DMS 273 (cell line): ENCODE data around the gene PLXDC1.

Experiments
- DNase-seq: peaks from one replicate; lab custom pipeline; 2025; ENCODE audit not compliant: unreplicated experiment; lab: John Stamatoyannopoulos, UW

PLXDC1 gene

DNA sequence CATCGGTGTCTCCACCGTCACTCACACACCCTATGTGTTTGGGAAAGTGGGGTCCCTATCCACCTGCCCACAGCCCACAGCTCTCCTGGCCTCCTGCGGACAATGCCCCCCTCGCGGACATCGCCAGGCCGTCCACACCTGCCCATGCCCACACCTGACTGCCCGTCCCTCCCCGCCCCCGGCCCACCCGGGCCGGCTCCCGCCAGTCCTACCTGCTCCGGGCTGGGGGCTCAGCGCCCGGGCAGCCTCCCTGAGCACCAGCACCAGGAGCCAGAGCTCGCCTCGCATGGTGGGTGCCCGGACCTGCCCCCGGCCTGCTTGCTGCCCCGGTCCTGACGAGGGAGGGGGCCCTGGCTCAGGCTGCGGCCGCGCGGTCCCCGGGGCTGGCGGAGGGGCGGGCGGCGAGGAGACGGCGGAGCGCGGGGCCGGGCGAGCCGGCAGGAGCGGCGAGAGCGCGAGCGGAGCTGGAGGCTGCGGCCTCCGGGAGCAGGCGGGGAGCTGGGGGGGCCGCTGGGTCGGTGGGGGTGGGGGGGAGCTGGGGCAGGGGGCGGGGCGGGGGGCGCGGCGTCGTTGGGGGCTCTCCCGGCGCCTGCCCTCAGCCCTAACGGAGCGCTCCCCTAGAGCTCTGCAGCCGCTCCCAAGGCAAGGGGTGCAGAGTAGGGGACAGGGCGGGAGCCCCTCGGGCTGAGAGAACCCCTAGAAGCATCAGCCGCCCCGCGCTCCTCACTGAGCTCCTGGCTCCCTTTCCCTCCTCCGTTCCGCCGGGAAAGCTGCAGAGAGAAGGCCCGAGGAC lies at the start of gene PLXDC1:
Gene PLXDC1 (minus strand): TSS at position 488 of the 793 bp plus-strand sequence. CDS start 200 bp downstream, at position 288.
- peak; percentile 46 for DNase-seq

DNA sequence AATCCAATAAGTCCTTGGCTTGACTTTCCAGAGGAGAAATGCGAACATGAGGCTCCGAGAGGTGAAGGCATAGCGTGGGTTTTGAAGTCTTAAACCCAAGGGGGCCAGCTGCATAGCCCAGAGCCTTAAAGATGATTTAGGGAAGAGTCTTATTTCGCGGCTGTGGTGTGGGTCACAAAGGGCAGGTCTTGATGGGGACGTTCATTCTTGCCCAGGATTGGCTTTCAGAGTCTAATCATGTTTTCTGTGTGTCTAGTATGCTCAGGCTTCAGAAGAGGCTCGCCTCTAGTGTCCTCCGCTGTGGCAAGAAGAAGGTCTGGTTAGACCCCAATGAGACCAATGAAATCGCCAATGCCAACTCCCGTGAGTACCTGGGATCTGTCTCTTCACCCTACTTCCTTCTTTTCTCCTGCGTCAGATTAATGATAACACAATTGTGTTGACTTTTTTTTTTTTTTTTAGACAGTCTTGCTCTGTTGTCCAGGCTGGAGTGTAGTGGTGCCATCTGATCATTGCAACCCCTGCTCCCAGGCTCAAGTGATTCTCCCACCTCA lies 49.6 kb upstream of the PLXDC1 start:
- no peak for DNase-seq

DNA sequence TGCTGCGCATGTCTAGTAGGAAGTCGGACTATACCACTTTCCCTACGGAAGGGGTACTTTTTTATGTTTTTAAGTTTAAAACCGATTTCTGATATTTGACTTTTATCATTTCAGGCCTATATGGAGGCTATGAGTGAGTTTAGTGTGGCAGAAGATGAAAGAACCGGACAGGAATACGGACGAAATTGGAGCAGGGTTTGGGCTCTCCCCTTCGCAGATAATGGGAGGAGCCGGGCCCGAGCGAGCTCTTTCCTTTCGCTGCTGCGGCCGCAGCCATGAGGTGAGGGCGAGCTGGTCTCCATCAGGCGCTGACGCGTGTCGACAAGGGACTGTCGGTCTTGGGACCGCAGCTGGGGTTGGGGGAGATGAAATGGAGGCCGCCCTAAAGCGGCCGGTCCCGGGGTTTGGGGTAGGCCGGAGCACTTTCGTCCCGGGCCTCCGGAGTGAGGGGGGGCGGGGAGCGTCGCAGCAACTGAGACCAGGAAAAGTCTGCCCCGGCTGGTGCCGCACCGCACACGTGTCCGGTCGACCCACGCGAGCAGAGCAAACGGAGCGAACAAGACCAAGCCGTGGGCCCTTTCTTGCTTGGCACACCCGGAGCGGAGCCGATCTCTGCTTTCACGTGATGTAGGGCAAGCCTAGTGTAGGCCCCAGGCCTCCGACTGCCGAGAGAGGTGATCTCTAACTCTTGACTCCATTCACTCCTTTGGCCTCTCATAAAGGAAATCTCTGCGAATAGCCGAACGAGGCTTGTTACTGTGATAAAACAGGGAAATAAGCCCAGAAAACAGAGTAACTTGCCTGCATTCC lies 48.8 kb upstream of the PLXDC1 start, which contains the start of gene RPL19:
Gene RPL19 (plus strand): TSS at position 214 of the 810 bp plus-strand sequence. CDS start 62 bp downstream, at position 276.
- peak; percentile 94 for DNase-seq

DNA sequence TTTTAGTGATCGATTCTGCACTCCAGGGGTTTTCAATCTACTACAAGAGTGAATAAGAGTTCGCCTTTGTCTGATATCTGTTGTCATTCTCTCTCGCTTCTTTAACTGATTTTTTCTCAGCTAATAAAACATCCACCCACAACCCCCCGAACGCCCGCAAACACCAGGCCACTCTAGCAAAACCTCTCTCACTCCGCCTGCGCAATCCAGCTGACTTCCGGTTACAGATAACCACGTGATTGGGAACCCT lies 48.3 kb upstream of the PLXDC1 start:
- DNase-seq: peak; percentile 97

DNA sequence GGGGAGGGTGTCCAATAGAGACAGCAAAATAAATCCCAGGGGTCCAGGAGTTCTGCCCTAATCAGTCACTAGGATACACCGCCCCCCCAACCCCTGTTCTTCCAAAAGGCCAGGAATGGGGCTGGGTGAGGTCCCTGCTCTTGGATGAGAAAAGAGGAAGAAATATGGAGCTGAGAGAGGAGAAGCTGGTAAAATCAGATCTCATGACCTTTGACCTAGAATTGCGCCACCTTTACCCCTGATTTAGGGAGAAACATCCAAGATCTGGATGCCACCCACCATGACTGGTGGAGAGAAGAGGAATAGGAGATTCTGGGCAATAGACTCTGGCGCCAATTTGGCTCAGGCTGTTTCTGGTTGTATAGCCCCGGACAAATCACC lies 46.7 kb upstream of the PLXDC1 start:
- no peak for DNase-seq

DNA sequence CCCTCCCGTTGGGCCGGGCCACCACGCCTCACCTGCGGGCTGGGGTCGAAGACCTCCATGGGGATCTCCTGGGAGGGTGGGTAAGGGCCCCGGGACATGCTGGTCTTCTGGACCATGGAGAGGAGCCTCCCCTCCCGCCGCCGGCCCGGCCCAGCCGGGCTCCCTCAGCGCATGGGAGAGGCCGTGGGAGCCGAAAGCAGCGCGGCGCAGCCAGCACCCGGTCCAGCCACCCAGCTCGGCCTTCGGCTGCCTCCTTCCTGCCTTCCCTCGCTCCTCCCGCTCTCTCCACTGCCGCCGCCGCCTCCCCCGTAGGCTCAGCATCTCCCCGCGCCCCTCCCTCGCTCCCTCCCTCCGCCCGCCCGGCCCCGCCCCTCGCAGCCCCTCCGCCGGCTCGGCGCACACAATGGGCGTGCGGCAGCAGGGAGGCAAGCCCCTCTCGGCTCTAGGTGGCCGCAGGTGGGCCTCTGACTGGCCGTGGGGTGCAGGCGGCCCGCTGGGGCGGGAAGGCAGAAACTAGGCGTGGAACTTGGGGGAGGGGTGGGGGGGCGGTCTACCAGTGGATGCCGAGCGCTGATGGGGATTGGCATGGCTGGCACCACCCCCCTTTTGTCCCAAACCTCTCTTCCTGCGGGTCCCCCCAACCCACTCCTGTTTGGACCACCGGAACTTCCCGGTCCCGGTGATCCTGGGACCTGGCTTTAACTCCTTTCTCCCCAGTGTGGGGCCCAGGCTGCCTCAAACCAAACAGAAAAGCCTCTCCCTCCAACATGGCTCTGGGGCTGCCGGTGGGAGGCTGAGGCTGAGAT lies 46.1 kb upstream of the PLXDC1 start, which contains the start of gene CACNB1:
Gene CACNB1 (minus strand): TSS at position 290 of the 806 bp plus-strand sequence. CDS start 174 bp downstream, at position 116.
- peak; percentile 89 for DNase-seq

DNA sequence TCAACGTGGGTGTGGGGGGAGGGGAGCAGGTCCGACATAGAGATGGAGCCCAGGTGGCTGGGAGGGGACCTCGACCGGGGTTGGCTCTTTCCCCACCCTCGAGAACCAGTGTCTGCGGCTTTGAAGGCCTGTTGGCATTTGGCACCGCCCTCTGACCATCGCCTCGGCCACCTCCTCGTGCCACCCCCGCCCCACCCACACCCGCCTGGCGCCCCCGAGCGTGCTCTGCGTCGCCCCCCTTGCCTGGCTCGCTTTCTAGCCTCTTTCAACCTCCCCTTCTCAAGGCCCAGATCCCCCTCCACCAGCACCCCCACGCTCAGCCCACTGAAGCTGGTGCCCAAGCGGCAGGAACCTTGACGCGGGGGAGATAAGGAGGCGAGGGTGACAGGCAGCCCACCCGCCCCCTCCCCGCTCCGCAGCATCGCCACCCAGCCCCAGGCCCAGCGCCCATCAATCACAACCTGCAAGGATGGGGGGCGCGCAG lies 45.4 kb upstream of the PLXDC1 start:
- peak; percentile 65 for DNase-seq

DNA sequence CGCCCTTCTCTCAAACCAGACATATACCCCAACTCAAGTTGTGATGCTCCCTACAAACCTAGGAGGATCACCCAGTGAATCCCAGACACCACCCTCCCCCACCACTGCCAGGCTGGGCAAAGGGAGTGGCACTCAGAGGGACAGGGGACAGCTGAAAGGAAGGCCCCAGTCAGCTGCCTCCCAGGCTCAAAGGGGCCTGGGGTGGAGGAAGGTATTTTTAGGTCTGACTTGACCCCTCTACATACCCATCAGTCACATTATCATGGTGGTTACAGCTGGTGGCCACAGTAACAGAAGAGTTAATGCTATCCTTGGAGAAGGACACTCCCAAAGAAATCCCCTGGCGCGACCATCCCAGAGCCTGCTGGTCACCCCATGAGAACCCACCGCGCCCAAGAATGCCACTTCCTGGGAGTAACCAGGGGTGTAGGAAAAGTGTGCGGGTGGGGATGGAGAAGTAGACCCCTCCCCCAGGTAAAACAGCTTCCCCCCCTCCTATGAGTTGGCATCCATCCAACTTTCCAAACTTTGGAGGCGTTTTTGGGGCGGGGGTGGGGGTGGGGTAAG lies 44.9 kb upstream of the PLXDC1 start:
- DNase-seq: no peak

DNA sequence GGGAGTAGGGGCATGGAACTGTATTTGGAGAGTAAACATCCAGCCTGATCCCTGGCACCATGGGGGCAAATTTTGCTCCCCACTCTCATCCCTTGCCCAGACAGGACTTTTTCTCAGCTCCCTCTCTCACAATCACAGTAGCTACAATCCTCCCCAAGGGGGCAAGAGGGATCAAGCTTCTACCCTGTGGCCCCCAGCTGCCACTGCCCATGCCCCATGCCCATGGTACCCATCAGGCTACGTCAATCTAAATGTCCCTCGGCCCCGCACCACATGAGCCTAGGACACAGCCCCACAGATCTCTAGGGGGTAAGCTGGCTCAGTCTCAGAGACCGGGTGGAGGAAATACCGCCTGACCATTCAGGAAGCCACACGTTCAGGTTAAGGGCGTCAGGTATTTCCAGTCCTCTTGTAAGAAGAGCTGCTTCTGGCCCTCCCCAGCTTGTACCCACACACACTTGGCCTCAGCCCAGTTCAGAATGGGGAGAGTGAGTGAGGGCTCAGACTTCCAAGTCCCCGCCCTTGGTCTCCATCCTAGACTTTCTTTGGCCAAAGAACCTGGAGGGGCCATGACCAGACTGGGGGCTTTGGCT lies 44.2 kb upstream of the PLXDC1 start:
- no peak for DNase-seq

DNA sequence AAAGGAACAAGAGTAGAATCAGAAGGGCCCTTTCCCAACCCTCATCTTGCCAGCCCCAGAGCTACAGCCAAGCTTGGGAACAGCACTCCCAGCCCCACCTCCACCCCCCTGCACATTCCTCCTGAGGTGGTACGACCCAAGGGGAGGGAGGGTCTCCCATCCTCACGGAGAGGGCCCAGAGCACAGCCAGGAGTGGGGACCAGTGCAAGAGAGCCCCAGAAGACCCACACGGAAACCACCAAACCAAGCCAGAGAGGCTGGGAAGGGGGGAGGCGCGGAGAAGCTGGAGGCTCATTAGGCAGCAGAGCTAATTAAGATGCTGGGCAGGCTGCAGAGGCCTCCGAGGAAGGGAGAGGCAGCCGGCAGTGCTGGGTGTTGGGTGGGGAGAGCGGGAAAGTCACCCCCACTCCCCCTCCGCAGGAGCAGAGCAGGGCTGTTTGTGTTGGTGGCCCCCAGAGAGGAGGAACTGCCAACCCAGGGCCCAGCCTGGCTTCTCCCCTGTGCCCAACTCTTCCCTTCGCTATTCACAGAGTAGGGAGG lies 43.6 kb upstream of the PLXDC1 start:
- DNase-seq: no peak

DNA sequence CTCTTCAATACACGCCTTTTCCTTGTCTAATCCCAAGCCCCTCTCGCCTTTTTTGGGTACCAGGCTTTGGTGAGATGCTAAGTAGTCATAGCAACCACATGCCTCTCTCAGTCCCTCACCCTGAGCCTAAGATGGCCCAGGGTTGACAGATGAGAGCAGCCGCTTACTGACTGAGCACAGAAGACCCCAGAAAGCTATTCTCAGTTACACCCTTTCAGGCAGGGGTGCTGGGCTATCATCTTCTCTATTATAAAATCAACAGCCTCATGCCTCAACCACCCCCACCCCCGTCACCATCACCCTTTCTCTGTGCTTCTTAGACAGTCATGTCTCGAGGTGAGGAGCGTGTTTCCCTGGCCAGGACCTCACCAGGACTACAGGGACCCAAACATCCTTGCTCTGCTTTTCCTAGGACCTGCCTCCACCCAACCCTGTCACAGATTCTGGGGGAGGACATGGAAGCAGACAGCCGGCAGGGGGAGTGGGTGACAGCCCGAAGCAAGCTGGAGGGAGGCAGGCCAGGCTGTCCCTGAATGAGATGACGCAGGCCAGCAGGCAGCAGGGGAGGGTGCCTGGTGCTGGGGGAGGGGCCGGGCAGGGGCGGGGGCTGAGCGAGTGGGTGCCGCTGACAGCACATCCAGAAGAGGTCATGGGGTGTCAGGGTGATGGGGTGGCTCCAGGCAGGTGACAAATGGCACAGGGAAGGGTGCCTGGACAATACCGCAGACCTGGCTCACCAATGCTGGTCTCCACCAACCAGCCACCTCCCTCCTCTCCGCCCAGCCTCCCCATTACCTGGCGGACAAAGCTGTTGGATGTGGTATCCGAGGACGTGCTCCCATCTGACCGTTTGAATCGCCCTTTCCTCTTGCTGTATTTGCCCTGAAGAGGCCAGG lies 42.9 kb upstream of the PLXDC1 start:
- peak; percentile 73 for DNase-seq

DNA sequence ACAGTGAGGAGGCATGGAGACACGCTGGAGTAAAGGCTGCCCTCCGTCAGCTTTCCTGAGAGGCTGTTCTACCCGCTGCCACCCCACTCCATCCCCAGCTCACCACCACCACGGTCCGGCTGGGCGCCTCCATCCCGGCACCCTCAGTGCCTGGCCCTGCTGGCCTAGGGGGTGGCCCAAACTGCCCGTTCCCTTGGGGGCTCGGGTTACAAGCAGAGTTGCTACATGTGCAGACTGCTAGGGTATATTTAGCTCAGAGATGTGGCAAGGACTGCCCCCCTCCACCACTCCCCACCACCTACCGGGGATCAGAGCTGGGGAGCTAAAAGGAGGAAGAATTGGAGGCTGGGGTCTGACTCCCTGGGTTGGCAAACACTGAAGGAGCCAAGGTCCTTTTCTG lies 41.9 kb upstream of the PLXDC1 start:
- DNase-seq: no peak

DNA sequence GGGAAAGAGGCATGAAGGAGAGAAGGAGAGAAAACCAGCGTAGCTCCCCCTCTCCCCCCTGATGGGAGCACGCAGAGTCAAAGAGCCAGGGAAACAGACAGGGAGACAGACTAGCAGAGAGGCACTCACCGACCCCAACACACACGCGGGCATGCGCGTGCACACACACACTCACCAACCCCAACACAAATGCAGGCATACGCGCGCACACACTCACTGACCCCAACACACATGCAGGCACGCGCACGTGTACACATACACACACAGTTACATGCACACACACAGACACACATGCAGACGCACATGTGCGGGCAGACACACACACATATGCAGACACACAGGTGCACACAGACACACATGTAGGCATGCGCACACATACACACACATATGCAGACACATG lies 41.5 kb upstream of the PLXDC1 start:
- DNase-seq: no peak

DNA sequence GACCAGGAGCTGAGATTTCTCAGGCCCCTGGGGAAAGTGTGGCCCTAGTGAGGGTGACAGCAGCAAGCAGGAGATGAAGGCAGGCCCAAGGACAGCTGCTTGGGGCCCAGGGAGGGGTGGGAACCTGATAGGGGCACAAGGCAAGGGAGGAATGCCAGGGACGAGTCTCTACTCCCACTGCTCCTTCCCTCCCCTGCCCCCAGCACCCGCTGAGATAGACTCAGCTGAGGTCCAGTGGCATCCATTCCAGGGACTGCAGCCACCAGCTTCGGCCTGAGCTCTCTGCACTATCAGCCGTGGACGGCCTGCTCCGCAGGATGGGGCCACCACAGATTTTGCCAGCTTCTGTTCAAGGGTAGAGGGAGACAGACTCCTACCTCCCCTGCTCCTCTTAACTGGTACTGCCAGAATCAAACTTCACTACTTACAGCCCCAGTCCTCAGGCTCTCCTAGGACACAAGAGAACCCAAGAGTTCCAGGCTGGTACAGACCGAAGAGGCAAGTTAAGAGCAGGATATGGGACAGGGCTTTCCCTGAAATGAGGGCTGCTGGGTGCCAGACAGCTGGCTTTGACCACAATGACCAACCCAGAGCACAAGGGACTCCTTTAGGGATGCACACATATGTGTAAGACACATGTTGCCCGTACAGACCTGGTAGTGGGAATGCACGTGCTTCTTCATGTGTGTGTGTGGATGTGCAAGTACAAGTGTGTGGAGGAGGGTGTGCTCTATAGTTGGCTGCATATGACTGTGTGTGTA lies 40.5 kb upstream of the PLXDC1 start:
- no peak for DNase-seq

DNA sequence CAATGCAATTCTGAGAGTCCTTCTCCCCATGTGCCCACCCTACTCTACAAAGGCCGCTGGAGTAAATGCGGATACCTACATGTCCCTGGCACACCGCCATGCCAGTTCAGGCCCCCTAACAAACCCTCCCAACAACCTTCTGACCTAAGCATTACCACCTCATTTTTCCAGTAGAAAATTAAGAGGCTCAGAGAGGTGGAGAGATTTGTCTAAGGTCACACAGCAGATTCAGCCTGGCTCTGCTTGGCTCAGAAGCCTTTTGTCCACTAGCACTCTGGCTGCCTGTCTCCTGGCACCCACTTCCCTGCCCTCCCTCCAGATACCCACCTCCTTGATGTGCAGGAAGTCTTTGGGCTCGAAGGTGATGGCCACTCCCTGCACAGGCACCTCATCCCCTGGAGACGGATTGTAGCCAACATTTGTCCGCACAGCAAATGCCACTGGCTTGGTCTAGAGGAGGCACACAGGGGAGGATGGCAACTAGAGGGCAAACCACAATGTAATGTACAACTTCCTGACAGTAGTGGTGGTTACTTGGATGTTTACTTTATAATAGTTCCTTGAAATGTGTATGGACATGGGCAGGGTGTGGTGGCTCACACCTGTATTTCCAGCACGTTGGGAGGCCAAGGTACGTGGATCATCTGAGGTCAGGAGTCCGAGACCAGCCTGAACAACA lies 35.9 kb upstream of the PLXDC1 start:
- DNase-seq: no peak

DNA sequence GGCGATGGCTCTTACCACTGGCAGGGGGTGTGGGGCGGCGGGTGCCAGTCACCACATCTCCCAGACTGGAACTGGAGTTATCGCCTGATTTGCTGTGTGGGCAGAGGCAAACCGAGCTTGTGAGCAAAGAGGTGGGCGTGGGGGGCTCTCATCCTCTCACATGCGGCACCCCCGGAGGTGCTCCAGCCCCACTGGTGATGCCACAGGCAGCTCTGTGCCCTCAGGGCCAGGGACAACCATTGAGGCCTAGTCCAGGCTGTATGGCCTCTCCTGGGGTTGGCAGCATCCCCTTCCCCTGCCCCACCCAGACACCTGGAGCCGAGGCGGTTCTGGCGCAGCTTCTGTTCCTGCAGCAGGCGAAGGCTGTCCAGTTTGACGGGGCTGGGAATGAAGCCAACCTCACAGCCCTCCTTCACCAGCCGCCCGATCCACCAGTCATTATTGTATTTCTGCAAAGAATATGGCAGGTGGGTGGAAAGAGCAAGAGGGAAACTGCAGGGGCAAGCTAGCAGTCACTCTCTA lies 35.1 kb upstream of the PLXDC1 start:
- peak; percentile 62 for DNase-seq

DNA sequence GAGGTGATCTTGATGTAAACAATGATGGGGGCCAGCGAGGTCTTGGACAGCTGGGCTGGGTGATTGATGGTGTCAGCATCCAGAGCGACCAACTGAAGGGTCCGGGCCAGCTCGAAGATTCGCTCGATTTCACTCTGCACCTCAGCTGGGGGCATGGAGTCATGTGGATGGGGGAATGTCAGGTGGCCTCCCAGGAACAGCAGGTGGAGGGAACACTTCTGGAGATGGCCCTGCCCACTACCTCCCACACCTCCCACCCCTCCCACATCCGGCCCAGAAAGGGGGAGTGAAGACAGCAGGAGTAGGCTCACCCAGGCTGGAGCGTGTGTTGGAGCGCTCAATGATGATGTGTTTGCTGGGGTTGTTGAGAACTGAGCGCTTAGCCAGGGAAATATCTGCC lies 32.3 kb upstream of the PLXDC1 start:
- DNase-seq: no peak
